Stimulated activated naive B cell treated with anti-CD40 and anti-IgM and Interleukin-4, amounts not matched to agents 10 μg/mL and 1 μg/mL and 100 μg/mL, for 72 hours (primary cell): Measurements from ENCODE around the gene BCKDHB.
"Not testable (repeated sequence)": the region's sequence is repeated elsewhere in the genome, so short reads cannot be mapped to it uniquely, and the experiment has no call there.

Source experiments
- ATAC-seq, 2 donors: fragments of 150-1000 bp; cut with Tn5 transposase; replicated peaks; 2 replicates each; pipeline ENCODE4 v1.10.0; 2021; ENCODE audit warnings: moderate library complexity in 1 of 2
- DNase-seq: peaks from one replicate; pipeline ENCODE4 v3.0.0; 2021
- H3K27ac Mint-ChIP-seq: one replicate; pipeline ENCODE4 v1.8.0; 2022; ENCODE audit warnings: mild to moderate bottlenecking, mixed read lengths
- H3K27me3 Mint-ChIP-seq, 2 donors: one replicate each; pipeline ENCODE4 v1.8.0; 2022; ENCODE audit warnings: mixed read lengths in 2 of 2
- H3K36me3 Mint-ChIP-seq, 2 donors: one replicate each; pipeline ENCODE4 v1.8.0; 2022; ENCODE audit warnings: mixed read lengths in 2 of 2, mild to moderate bottlenecking in 1 of 2
- H3K4me1 Mint-ChIP-seq, 2 donors: one replicate each; pipeline ENCODE4 v1.8.0; 2022; ENCODE audit warnings: mixed read lengths in 2 of 2, mild to moderate bottlenecking in 1 of 2
- H3K4me3 Mint-ChIP-seq, 2 donors: one replicate each; pipeline ENCODE4 v1.8.0; 2022; ENCODE audit warnings: mild to moderate bottlenecking in 2 of 2, mixed read lengths in 2 of 2, moderate library complexity in 1 of 2
- H3K9me3 Mint-ChIP-seq, 2 donors: one replicate each; pipeline ENCODE4 v1.8.0; 2022; ENCODE audit warnings: mixed read lengths in 2 of 2, mild to moderate bottlenecking in 1 of 2

Gene BCKDHB

GRCh38 chr6:80205404-80205803, 98.9 kb downstream of the BCKDHB start:
- H3K27me3 Mint-ChIP-seq: no peaks in the 10 kb centered on the region

GRCh38 chr6:80206758-80207157, 100.3 kb downstream of the BCKDHB start:
- H3K4me3 Mint-ChIP-seq: no peak overlapping the region

More at GRCh38 chr6:80205404-80205803, 98.9 kb downstream of the BCKDHB start:
- DNase-seq: no peak
- no peak for ATAC-seq
- Mint-ChIP-seq H3K4me1 (no peaks in the 10 kb centered on the region), H3K9me3 (no peaks in the 10 kb centered on the region), H3K36me3 (peaks cover 16 to 27% of the 10 kb centered on the region in 2 donors), H3K27ac (no peak overlapping the region), H3K4me3 (no peak overlapping the region)

GRCh38 chr6:80209430-80209829, 103.0 kb downstream of the BCKDHB start:
- Mint-ChIP-seq H3K4me3 (no peak overlapping the region), H3K9me3 (peaks cover 0 to 3% of the 10 kb centered on the region in 2 donors), H3K27me3 (no peaks in the 10 kb centered on the region), H3K36me3 (peaks cover 14 to 32% of the 10 kb centered on the region in 2 donors), H3K4me1 (peaks cover 0 to 9% of the 10 kb centered on the region in 2 donors), H3K27ac (no peak overlapping the region)
- ATAC-seq (no peak), DNase-seq (no peak)

More at GRCh38 chr6:80206758-80207157, 100.3 kb downstream of the BCKDHB start:
- ATAC-seq (no peak), DNase-seq (no peak)
- H3K36me3 Mint-ChIP-seq: peaks cover 19 to 34% of the 10 kb centered on the region in 2 donors
- no peaks in the 10 kb centered on the region for H3K27me3 Mint-ChIP-seq
- no peak overlapping the region for H3K27ac Mint-ChIP-seq
- H3K4me1 Mint-ChIP-seq: peaks cover 0 to 7% of the 10 kb centered on the region in 2 donors
- peaks cover 0 to 2% of the 10 kb centered on the region in 2 donors for H3K9me3 Mint-ChIP-seq

- Mint-ChIP-seq H3K4me3 (no peak overlapping the region), H3K9me3 (peaks cover 0 to 3% of the 10 kb centered on the region in 2 donors), H3K36me3 (peaks cover 9 to 25% of the 10 kb centered on the region in 2 donors), H3K27me3 (no peaks in the 10 kb centered on the region), H3K4me1 (peaks cover 0 to 9% of the 10 kb centered on the region in 2 donors), H3K27ac (no peak overlapping the region)
- ATAC-seq (no peak), DNase-seq (no peak)
Measured at GRCh38 chr6:80210618-80211017, 104.1 kb downstream of the BCKDHB start.

GRCh38 chr6:80211286-80211685, 104.8 kb downstream of the BCKDHB start:
- peaks cover 0 to 9% of the 10 kb centered on the region in 2 donors for H3K4me1 Mint-ChIP-seq
- H3K9me3 Mint-ChIP-seq: peaks cover 0 to 3% of the 10 kb centered on the region in 2 donors
- no peak overlapping the region for H3K4me3 Mint-ChIP-seq
- ATAC-seq (peak; percentile 21 to 47), DNase-seq (no peak)
- peaks cover 9 to 20% of the 10 kb centered on the region in 2 donors for H3K36me3 Mint-ChIP-seq
- no peaks in the 10 kb centered on the region for H3K27me3 Mint-ChIP-seq
- no peak overlapping the region for H3K27ac Mint-ChIP-seq

GRCh38 chr6:80211890-80212289, 105.4 kb downstream of the BCKDHB start:
- not testable (repeated sequence) for ATAC-seq, DNase-seq, H3K4me3 Mint-ChIP-seq

GRCh38 chr6:80214436-80215022, 108.1 kb downstream of the BCKDHB start:
- Mint-ChIP-seq H3K4me1 (peaks cover 0 to 9% of the 10 kb centered on the region in 2 donors), H3K27me3 (no peaks in the 10 kb centered on the region), H3K4me3 (no peak overlapping the region), H3K36me3 (peaks cover 10 to 22% of the 10 kb centered on the region in 2 donors), H3K9me3 (peaks cover 3 to 4% of the 10 kb centered on the region in 2 donors), H3K27ac (no peak overlapping the region)
- ATAC-seq (peak; percentile 85 to 87), DNase-seq (no peak)

More at GRCh38 chr6:80211890-80212289, 105.4 kb downstream of the BCKDHB start:
- H3K27me3 Mint-ChIP-seq, H3K4me1 Mint-ChIP-seq, H3K27ac Mint-ChIP-seq, H3K9me3 Mint-ChIP-seq: not testable (repeated sequence)
- H3K36me3 Mint-ChIP-seq: peaks cover 8 to 18% of the 10 kb centered on the region in 2 donors

- no peak for DNase-seq
- Mint-ChIP-seq H3K27me3 (no peaks in the 10 kb centered on the region), H3K27ac (no peak overlapping the region), H3K9me3 (peaks cover 6% of the 10 kb centered on the region in 2 donors), H3K4me3 (no peak overlapping the region), H3K4me1 (peaks cover 0 to 9% of the 10 kb centered on the region in 2 donors), H3K36me3 (peaks cover 13 to 27% of the 10 kb centered on the region in 2 donors)
- no peak for ATAC-seq
Measured at GRCh38 chr6:80215063-80215462, 108.6 kb downstream of the BCKDHB start.

- no peaks in the 10 kb centered on the region for H3K4me1 Mint-ChIP-seq
- no peak overlapping the region for H3K4me3 Mint-ChIP-seq
- ATAC-seq (no peak), DNase-seq (no peak)
- H3K9me3 Mint-ChIP-seq: peaks cover 3 to 6% of the 10 kb centered on the region in 2 donors
- H3K27me3 Mint-ChIP-seq: no peaks in the 10 kb centered on the region
- H3K36me3 Mint-ChIP-seq: peaks cover 17 to 22% of the 10 kb centered on the region in 2 donors
- no peak overlapping the region for H3K27ac Mint-ChIP-seq
Measured at GRCh38 chr6:80217794-80218193, 111.3 kb downstream of the BCKDHB start.

GRCh38 chr6:80223743-80224212, 117.3 kb downstream of the BCKDHB start:
- ATAC-seq: no peak
- H3K9me3 Mint-ChIP-seq: peaks cover 5 to 6% of the 10 kb centered on the region in 2 donors
- DNase-seq: no peak
- H3K27me3 Mint-ChIP-seq: no peaks in the 10 kb centered on the region
- peaks cover 33 to 46% of the 10 kb centered on the region in 2 donors for H3K36me3 Mint-ChIP-seq
- no peak overlapping the region for H3K4me3 Mint-ChIP-seq
- no peak overlapping the region for H3K27ac Mint-ChIP-seq
- H3K4me1 Mint-ChIP-seq: no peaks in the 10 kb centered on the region

- peaks cover 0 to 1% of the 10 kb centered on the region in 2 donors for H3K9me3 Mint-ChIP-seq
- H3K4me3 Mint-ChIP-seq: no peak overlapping the region
- H3K36me3 Mint-ChIP-seq: peaks cover 24 to 34% of the 10 kb centered on the region in 2 donors
- DNase-seq (no peak), ATAC-seq (no peak)
- no peak overlapping the region for H3K27ac Mint-ChIP-seq
- no peaks in the 10 kb centered on the region for H3K4me1 Mint-ChIP-seq
- H3K27me3 Mint-ChIP-seq: no peaks in the 10 kb centered on the region
Measured at GRCh38 chr6:80226151-80226550, 119.7 kb downstream of the BCKDHB start.

GRCh38 chr6:80226699-80227098, 120.2 kb downstream of the BCKDHB start:
- ATAC-seq (no peak), DNase-seq (no peak)
- Mint-ChIP-seq H3K27ac (no peak overlapping the region), H3K4me1 (no peaks in the 10 kb centered on the region), H3K36me3 (peaks cover 23 to 32% of the 10 kb centered on the region in 2 donors), H3K27me3 (no peaks in the 10 kb centered on the region), H3K9me3 (peaks cover 0 to 1% of the 10 kb centered on the region in 2 donors), H3K4me3 (no peak overlapping the region)

GRCh38 chr6:80227545-80228105, 121.2 kb downstream of the BCKDHB start:
- DNase-seq (no peak), ATAC-seq (no peak)
- peaks cover 20 to 30% of the 10 kb centered on the region in 2 donors for H3K36me3 Mint-ChIP-seq
- H3K4me3 Mint-ChIP-seq: no peak overlapping the region
- peaks cover 0 to 1% of the 10 kb centered on the region in 2 donors for H3K9me3 Mint-ChIP-seq
- H3K4me1 Mint-ChIP-seq: no peaks in the 10 kb centered on the region
- H3K27me3 Mint-ChIP-seq: no peaks in the 10 kb centered on the region
- H3K27ac Mint-ChIP-seq: no peak overlapping the region

GRCh38 chr6:80233262-80233661, 126.8 kb downstream of the BCKDHB start:
- no peaks in the 10 kb centered on the region for H3K9me3 Mint-ChIP-seq
- ATAC-seq: no peak
- no peaks in the 10 kb centered on the region for H3K27me3 Mint-ChIP-seq
- DNase-seq: no peak
- no peak overlapping the region for H3K4me3 Mint-ChIP-seq
- H3K36me3 Mint-ChIP-seq: peaks cover 6 to 11% of the 10 kb centered on the region in 2 donors
- H3K4me1 Mint-ChIP-seq: no peaks in the 10 kb centered on the region
- no peak overlapping the region for H3K27ac Mint-ChIP-seq

- Mint-ChIP-seq H3K4me3 (no peak overlapping the region), H3K4me1 (no peaks in the 10 kb centered on the region), H3K27me3 (no peaks in the 10 kb centered on the region), H3K27ac (no peak overlapping the region), H3K36me3 (peaks cover 5 to 10% of the 10 kb centered on the region in 2 donors), H3K9me3 (no peaks in the 10 kb centered on the region)
- no peak for DNase-seq
- ATAC-seq: no peak
Measured at GRCh38 chr6:80233958-80234357, 127.5 kb downstream of the BCKDHB start.
